ENCODE results near the gene REEP3.

The REEP3 gene

GRCh38 chr10:63527401-63527800 lies 6.2 kb downstream of the REEP3 start:
- Histone ChIP-seq H2AFZ (ENCODE audit: low read depth) (no peak overlapping the region), H3K79me2 (ENCODE audit: insufficient read depth, low read depth) (peaks cover 50% of the 10 kb centered on the region), H3K27ac (no peak overlapping the region), H3K4me3 (IDR thresholded peaks at IDR 0.05; ENCODE audit: insufficient read depth, low read depth, low read length) (no peak overlapping the region), H3K4me2 (no peak overlapping the region), H3K9ac (no peak overlapping the region), H3K4me1 (ENCODE audit: low read depth, poor library complexity, severe bottlenecking) (peaks cover 12% of the 10 kb centered on the region), H3K36me3 (ENCODE audit: insufficient read depth) (no peaks in the 10 kb centered on the region), H3K27me3 (ENCODE audit: insufficient read depth, low read depth) (no peaks in the 10 kb centered on the region), H4K20me1 (ENCODE audit: insufficient read depth) (no peaks in the 10 kb centered on the region)
- TF ChIP-seq CTCF (conservative IDR thresholded peaks at IDR 0.05; ENCODE audit: low read depth, low read length) = no peak

- Histone ChIP-seq H3K79me2 (ENCODE audit: insufficient read depth, low read depth) (peaks cover 50% of the 10 kb centered on the region), H3K4me2 (no peak overlapping the region), H3K36me3 (ENCODE audit: insufficient read depth) (no peaks in the 10 kb centered on the region), H4K20me1 (ENCODE audit: insufficient read depth) (no peaks in the 10 kb centered on the region), H3K4me1 (ENCODE audit: low read depth, poor library complexity, severe bottlenecking) (peaks cover 4% of the 10 kb centered on the region), H3K9ac (no peak overlapping the region), H3K4me3 (IDR thresholded peaks at IDR 0.05; ENCODE audit: insufficient read depth, low read depth, low read length) (no peak overlapping the region), H3K27me3 (ENCODE audit: insufficient read depth, low read depth) (no peaks in the 10 kb centered on the region), H2AFZ (ENCODE audit: low read depth) (no peak overlapping the region), H3K27ac (no peak overlapping the region)
- no peak for TF ChIP-seq CTCF (conservative IDR thresholded peaks at IDR 0.05; ENCODE audit: low read depth, low read length)
Measured at GRCh38 chr10:63528084-63528744, 7.0 kb downstream of the REEP3 start.

GRCh38 chr10:63530409-63530808 lies 9.2 kb downstream of the REEP3 start:
- no peaks in the 10 kb centered on the region for H3K36me3 ChIP-seq (ENCODE audit: insufficient read depth)
- no peak overlapping the region for H3K27ac ChIP-seq
- peaks cover 17% of the 10 kb centered on the region for H3K4me1 ChIP-seq (ENCODE audit: low read depth, poor library complexity, severe bottlenecking)
- no peak overlapping the region for H2AFZ ChIP-seq (ENCODE audit: low read depth)
- no peak overlapping the region for H3K9ac ChIP-seq
- H3K4me3 ChIP-seq (IDR thresholded peaks at IDR 0.05; ENCODE audit: insufficient read depth, low read depth, low read length) = no peak overlapping the region
- peaks cover 34% of the 10 kb centered on the region for H3K79me2 ChIP-seq (ENCODE audit: insufficient read depth, low read depth)
- H3K27me3 ChIP-seq (ENCODE audit: insufficient read depth, low read depth) = no peaks in the 10 kb centered on the region
- no peak overlapping the region for H3K4me2 ChIP-seq
- no peak for TF ChIP-seq CTCF (conservative IDR thresholded peaks at IDR 0.05; ENCODE audit: low read depth, low read length)
- no peaks in the 10 kb centered on the region for H4K20me1 ChIP-seq (ENCODE audit: insufficient read depth)

- Histone ChIP-seq H3K79me2 (ENCODE audit: insufficient read depth, low read depth) (peaks cover 15% of the 10 kb centered on the region; the same call in 1 of the 2 replicates), H2AFZ (ENCODE audit: low read depth) (no peak overlapping the region), H3K36me3 (ENCODE audit: insufficient read depth) (no peaks in the 10 kb centered on the region), H3K4me3 (IDR thresholded peaks at IDR 0.05; ENCODE audit: insufficient read depth, low read depth, low read length) (no peak overlapping the region), H3K4me1 (ENCODE audit: low read depth, poor library complexity, severe bottlenecking) (peaks cover 42% of the 10 kb centered on the region), H3K27ac (no peak overlapping the region), H3K4me2 (peak overlapping the region; percentile 8; the same call in 1 of the 2 replicates), H4K20me1 (ENCODE audit: insufficient read depth) (no peaks in the 10 kb centered on the region), H3K27me3 (ENCODE audit: insufficient read depth, low read depth) (no peaks in the 10 kb centered on the region), H3K9ac (no peak overlapping the region)
- no peak for TF ChIP-seq CTCF (conservative IDR thresholded peaks at IDR 0.05; ENCODE audit: low read depth, low read length)
Measured at GRCh38 chr10:63534723-63535122, 13.5 kb downstream of the REEP3 start.

All from KMS-11 (cell line).